HG03175 (cell line): ENCODE results near the gene KIAA1328.

Experiments used
- ATAC-seq: cut with Tn5 transposase; IDR thresholded peaks from one replicate; pipeline ENCODE4 v1.9.1; 2021; ENCODE audit warnings: mild to moderate bottlenecking, moderate library complexity; ENCODE audit not compliant: unreplicated experiment

KIAA1328 gene

DNA sequence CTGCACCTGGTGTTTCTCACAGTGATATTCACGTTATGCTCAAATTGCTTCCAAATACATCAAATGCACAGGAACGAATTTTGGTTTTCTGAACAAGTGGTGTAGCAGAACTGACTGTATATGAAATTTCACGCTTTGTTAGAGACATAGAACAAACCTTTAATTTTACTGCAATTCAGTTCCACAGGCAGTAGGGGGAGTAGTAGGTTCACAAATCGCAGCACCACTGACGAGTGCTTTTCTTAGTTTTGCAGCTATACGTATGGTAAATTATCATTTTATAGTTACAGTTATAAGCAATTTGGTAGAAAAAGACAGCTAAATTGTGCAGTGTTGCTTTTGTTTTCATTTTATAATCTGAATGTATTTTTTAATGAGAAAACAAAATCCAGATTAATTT is 113.3 kb downstream of the KIAA1328 start:
- ATAC-seq = no peak

DNA sequence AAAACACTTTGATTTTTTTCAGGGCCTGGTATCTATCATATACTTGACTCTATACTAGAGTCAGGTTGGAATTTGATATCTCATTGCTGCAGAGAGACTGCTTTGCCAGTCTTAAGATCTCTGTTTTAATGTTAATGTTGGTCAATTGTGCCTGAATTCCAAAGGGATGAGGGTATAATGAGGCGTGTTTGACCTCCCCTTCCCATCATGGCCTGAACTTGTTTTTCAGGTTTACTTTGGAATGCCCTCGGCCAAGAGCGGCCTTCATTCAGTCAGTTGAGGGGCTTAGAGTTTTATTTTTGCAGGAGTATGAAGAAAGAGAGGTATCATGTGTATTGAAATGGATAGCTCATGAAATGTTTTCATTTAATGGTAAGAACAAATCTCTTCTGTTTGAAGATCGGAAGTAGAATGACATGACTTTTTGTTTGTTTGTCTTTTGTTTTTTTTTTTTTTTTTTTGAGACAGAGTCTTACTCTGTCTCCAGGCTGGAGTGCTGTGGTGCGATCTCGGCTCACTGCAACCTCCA is 119.0 kb downstream of the KIAA1328 start:
- no peak for ATAC-seq

DNA sequence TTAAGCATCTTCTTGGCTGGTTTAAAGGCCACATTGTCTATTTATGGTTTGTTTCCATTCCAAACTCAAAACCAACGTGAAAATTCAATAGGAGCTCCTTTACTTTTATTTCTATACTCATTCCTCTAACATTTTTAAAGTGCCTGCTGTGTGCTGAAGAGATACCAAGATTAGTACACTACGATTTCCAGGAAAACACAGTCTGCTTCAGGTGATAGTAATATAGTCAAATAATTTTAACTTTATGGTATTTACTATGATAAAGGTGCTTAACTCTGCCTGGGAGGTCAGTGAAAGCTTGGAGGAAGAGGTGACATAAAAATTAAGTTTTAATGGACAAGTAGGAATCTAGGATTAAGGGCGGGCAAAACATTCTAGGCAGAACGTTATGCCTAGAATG is 121.4 kb downstream of the KIAA1328 start:
- ATAC-seq = no peak

DNA sequence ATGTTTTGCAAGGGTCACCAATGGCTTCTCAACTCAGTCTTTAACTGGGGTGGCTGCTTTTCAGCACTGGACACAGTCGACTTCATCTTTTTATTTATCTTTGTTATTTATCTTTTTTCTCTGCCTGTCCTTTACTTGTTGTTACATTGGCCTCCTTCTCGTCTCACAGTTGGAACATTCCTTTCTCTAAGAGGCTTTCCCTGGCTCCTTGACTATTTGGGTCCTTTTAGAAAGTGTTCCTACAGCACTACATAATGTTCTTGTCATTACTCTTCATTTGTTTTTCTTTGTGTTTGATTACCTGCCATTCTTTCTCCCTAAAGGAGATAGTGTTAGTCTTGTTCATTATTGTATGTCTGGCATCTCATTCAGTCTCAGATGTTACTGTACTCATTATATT is 122.0 kb downstream of the KIAA1328 start:
- no peak for ATAC-seq

DNA sequence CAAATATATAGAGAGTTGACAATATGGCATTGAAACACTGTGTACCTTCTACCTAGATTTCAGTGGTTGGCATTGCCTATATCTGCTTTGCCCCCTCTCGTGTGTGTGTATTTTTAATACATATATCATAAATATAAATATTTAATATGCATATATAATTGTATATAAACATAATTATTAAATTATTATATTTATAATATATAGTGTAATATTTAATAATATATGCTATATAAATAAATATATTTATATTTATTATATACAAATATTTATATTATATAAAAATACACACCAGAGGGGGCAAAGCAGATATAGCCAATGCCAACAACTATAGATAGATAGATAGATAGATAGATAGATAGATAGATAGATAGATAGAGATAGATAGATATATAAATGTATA is 124.1 kb downstream of the KIAA1328 start:
- ATAC-seq = no peak

DNA sequence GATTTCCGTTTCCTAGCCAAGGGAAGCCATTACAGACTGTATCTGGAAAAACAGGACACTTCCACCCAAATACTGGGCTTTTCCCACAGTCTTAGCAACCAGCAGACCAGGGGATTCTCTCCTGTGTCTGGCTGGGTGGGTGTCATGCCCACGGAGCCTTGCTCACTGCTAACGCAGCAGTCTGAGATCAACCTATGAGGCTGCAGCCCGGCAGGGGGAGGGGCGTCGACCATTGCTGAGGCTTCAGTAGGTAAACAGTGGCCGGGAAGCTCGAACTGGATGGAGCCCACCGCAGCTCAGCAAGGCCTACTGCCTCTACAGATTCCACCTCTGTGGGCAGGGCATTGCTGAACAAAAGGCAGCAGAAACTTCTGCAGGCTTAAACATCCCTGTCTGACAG is 131.1 kb downstream of the KIAA1328 start:
- ATAC-seq = no peak

DNA sequence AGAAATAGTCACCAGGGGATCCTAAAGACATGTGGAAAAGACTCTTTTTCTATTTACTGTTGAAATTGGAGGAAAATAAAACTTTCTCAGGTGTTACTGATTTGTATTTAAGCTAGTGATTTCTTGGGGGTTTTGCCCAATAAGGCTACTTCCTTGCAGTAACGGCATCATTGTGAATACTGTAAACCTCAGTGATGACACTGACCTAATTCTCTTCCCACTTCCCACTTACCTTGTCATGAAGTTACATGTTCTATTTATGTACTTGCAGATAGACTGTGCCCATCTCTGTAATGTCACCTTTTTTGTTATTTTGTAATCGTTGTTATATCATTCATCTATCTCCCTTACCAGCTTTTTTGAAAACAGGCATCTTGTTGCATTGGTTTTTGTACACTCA is 134.5 kb downstream of the KIAA1328 start:
- no peak for ATAC-seq

DNA sequence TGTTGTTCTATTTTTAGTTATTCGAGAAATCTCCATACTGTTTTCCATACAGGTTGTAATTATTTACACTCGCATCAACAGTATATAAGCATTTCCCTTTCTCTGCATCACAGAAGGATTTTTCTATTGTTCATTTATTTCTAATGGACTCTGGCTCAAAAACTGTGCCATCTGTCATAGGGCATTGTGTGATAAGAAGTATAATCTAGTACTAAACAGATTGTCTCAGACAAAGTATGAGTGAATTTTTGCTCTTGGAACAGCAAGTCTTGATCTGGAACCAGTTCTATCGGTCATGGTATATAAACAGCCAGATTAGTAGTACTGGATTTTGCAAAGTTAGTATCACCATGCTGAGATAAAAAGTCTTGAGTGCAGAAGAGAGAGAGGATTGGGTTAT is 145.8 kb downstream of the KIAA1328 start:
- no peak for ATAC-seq

DNA sequence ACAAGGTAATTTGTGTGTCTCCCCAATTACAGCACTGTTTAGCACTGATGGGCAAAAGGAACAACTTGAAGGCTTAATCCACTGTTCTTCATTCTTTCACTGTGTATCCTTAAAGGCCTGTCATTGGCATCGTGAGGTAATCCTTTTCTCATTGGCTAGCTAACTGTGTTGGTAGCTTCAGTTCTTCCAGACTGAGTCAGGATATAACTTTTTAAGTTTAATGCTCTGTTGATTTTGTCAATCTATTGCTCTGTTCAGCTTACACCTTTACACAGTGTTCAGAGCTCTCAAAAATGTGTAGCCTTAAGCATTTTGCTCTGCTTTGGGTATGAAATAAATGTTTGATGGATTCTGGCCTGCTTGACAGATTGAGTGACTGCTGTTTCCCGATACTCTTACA is 148.2 kb downstream of the KIAA1328 start:
- no peak for ATAC-seq

DNA sequence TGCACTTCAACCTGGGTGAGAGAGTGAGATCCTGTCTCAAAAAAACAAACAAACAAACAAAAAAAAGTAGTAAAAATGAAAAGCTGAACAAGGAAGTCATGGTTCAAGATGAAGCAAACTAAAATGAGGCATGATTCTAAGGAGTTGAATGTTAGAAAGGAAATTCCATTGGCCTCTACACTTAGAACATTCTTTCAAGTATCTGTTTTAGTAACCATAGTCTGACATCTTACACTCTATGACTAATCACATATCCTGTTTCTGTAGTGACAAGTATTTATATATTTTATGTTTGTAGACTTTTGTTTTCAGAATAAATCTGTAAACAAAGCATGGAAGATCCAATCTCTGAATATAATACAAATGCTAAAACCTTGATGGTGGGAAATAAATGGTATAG is 164.1 kb downstream of the KIAA1328 start:
- ATAC-seq = no peak

DNA sequence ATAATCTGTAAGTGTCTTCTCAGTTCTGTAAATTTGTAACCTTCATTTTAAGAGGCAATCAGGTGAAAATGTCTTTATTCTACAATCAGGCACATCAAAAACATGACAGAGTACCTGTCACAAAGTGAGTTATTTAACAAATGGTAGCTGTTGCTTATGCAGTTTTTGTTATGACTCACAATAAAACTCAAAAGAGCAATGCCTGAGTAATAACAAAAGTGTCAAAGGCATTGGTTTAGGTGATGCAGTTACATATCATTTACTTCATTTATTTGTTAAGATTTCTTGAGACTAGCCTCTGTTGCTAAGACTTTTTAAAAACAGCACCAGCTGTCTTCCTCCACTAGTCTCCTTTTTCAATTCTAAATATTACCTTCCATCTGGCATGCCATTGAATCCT is 177.8 kb downstream of the KIAA1328 start:
- ATAC-seq = peak; percentile 62

DNA sequence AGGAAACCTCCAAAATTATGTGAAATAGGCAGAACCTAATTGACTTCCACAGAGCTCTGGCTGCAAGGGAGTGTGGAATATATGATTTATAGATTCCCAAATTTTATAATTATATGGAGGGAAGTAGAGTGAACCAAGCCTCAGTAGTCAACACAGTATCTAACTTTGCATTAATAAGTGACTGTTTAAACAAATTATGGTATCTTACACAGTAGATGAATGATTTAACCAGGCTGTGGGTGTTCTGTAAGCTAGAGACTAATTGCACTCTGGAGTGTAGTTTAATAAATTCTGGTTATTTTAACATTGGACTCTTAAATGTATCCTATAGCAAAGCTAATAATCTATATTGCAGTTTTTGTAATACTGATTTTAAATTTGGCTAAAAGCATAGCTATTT is 183.5 kb downstream of the KIAA1328 start:
- ATAC-seq = peak; percentile 47

DNA sequence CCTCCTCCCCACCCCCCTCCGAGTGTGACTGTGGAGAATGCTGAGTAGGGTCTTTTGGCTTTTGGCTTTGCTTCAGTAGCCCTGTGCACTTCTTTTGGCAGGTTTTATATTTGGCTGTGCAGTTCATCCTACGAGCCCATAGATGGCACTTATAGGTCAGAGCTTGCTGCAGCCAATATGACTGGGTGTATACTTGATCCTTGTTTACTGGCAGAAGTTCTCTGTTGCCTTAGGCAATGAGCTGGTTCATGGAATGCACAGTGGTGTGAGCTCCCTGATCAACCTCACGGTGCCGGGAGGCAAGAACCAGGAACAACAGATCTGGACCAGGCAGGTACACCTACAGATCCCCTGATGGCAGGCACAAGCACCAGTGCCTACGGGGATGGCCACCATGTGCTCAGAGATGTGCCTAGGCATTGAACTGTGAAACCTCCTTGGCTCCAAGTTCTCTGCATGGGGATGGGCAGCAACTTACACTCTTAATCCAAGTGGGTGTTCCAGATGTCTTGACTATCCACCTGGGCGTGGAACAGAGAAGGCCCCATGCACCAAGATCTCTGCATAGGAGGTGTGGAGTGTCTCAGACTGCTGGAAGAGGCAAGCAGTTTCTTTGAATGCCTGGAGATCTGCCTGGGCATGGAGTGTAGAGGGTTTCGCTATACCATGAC is 190.4 kb downstream of the KIAA1328 start:
- no peak for ATAC-seq

DNA sequence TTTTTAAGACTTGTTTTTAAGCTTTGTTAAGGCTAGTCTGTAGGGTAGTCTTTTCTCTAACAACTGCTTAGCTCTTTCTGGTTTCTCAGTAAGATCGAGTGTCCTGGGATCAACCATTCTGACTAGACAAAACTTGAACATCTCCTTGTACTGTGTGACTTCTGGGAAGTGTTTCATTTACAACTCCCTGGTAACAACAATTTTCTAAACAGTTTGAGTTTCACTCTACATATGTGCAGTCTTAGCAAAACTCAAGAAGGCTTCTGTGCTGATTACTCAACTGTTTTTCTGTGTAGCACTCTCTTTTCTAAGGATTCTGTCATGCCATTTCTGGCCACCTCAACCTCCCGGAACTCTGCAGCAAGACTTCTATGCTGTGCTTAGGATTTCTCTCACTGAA is 204.5 kb downstream of the KIAA1328 start:
- ATAC-seq = no peak

DNA sequence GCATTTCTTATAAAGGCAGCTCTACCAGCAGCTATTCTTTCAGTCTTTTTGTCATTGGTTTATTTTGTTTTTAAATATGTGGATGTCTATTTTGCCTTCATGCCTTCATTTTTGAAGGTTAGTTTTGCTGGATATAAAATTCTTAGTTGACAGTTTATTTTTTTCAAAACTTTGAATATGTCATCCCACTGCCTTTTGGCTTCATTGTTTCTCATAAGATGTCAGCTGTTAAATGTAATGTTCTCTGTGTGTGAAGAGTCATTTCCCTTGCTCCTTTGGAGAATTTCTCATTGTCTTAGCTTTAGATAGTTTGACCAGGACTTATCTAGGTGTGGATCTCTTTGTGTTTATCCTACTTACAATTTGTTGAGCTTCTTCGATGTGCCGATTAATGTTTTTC is 213.5 kb downstream of the KIAA1328 start:
- ATAC-seq = no peak

DNA sequence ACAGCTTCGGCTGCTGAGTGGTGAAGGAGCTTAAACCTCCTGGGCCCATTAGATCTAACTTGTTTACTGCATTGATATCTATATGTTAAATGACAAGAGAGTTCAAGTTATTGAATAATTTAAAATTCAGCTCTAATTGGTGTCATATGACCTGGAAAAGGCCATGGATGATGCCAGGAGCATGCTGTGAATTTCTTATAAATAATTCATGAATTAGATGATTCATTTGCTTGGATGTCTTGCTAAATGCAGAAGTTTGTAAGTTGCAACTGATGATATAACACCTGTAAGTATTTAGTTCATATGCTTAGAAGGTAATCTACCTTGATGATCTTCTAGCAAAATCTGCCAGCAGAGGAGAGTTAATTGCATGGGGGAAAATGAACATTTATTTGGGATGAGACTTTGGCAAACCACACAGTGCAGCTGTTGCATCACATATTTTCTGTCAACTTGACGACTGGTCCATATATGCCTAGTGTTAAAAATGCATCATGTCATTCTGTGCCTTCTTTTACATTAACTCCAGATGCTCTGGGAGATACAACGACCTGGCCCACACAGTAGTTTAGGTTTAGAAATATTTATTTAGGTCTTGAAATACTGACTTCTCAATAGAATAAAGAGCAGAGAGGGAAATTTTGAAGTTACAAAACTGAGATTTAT is 226.3 kb downstream of the KIAA1328 start:
- no peak for ATAC-seq

DNA sequence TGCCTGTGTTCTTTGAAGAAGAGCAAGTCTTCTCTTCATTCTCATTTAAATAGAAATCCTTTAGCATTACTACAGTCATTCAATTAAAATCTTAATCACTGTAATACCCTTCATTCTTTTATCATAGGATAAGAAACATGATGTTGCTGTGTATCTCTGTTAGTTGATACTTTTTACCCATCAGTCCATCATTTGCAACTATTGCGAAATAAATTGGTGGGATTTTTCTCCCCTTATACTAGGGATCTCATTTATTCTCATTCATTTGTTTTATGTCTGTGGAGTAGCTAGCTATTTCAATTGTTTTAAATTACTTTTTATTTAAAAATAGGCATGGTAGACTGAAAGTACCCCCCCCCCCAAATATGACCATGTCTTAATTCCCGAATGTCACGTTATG is 235.3 kb downstream of the KIAA1328 start:
- ATAC-seq = no peak

DNA sequence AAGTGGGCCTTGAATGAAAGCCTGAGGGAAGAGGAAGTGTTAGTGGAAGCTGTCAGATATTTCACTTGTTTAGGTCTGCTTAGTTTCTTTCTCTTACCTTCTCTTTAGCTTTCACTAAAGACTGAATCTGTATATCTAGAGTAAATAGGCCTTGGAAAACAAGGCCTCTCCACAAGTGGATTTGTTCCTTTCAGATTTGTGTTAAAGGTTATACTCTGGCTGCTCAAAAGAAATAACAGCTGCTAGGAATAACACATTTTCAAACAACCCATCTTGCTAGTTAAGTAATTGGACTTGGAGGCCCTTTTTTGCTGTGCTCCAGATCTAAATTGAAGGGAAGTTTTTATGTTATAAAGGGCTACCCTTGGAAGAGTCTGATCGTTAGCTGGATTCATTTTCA is 236.3 kb downstream of the KIAA1328 start:
- no peak for ATAC-seq

DNA sequence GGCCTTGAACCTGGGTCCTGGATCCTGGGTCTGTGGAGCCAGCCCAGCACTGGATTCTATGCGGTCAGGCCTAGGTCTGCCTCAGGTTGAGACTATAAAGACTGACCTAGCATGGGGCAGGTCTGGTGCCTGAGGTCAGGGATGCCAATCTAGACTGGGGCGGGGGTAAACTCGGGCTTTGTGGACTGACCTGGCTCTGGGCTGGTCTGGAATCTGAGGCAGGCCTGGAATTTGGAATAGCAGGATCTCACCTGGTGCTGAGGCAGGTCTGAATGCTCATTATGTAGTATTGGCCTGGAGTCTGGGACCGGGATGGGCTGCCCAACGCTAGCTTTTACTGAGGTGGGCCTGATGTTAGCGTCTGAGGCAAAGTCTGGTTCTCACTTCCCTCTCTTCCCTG is 256.0 kb downstream of the KIAA1328 start:
- ATAC-seq = no peak

DNA sequence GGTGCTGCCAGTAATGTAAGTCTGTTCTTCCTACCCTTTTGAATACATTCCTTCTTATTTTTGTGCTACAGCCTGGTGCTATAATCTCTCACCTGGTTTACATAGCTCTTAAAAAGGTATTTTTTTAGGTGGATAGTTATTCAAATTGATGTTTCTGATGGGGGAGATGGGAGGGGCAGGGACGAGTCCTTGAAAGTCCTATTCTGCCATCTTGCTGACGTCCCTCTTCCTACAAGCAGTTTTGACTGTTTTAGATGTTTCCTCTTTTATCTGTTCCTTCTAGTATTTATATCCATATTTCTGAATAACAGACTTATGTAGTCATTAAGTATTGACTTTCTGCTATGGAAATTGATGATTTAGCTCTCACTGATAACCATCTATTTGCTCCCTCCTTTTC is 256.4 kb downstream of the KIAA1328 start:
- no peak for ATAC-seq

DNA sequence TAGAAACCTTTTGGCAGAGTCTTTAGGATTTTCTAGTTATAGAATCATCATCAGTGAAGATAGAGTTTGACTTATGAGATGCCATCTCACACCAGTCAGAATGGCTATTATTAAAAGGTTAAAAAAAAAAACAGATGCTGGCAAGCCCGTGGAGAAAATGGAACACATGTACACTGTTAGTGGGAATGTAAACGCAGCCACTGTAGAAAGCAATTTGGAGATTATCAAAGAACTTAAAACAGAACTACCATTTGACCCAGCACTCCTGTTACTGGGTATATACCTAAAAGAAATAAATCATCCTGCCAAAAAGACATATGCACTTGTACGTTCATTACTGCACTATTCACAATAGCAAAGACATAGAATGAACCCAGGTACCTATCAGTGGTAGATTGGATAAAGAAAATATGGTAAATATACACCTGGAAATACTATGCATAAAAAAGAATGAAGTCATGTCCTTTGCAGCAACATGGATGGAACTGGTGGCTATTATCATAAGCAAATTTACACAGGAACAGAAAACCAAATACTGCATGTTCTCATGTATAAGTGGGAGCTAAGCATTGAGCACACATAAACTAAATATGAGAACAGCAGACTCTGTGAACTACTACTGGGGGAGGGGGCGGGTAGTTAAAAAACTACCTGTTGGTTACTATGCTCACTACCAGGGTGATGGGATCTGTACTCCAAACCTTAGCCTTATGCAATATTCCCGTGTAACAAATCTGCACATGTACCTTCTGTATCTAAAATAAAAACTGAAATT is 279.0 kb downstream of the KIAA1328 start:
- no peak for ATAC-seq

DNA sequence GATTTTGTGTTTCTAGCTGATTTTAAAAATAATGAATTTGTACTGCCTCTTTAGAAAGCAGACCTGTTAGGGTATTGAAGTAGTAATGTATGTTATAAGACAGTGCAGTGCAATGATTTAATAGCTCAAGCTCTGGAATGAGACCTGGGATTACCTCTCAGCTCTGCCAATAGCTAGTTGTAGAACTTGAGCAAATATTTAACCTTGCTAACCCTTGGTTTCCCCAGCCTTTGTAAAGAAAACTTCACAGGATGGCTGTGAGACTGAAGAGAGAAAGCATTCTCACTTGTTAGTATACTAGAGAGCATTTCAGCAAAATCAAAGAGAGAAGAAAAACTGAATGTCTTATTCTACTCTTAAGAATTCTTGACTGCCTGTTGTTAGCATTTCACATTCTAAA is 293.9 kb downstream of the KIAA1328 start:
- ATAC-seq = no peak
